ENCODE measurements around the gene PDZK1. TPM values are rescaled to one million over a fixed set of nuclear protein-coding genes. Genes with fewer than 3 reads are reported as not detected.

Gene PDZK1
- total and polyA plus RNA-seq, 2 experiments from 2014 or later, result 0.73 TPM; not detected in 1

DNA sequence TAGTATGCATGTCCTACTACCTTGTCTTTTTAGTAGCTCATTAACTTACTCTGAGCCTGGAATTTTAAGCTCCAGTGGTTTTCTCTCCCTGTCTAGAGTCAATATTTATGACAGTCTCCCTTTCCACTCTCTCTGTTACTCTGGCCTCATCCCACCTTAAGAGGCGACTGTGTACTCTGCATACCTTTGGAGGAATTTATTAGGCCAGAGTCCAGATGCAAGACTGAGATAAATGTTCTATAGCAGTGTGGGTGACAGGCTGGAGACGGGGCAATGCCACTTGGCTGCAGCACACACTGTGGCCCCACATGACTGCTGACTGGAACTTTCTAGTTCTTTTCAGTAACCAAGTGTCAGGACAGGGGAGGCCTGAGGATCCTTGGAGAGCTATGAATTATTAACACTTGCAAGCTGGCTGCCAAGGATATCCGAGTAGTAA, 4.1 kb upstream of the PDZK1 start:
- H3K27ac Mint-ChIP-seq, result no peak overlapping the region
- no peak overlapping the region for H2AFZ ChIP-seq
- H3K27me3 ChIP-seq (ENCODE audit: insufficient read depth), result no peaks in the 10 kb centered on the region
- H3K36me3 Mint-ChIP-seq (ENCODE audit: low read depth), result no peaks in the 10 kb centered on the region
- TF ChIP-seq CREB1 (CRISPR knock-in tag; IDR thresholded peaks at IDR 0.05; ENCODE audit: low read depth), result no peak
- no peak for TF ChIP-seq EZH2 (IDR thresholded peaks at IDR 0.05; ENCODE audit: low read depth, unreplicated experiment)
- TF ChIP-seq ZNF114 (CRISPR knock-in tag; IDR thresholded peaks at IDR 0.05), result no peak
- H3K36me3 ChIP-seq (ENCODE audit: insufficient read depth), result no peaks in the 10 kb centered on the region
- no peak overlapping the region for H3K4me2 ChIP-seq
- no peaks in the 10 kb centered on the region for H3K9me2 ChIP-seq (ENCODE audit: insufficient read depth)
- H3K27me3 Mint-ChIP-seq (ENCODE audit: insufficient read depth, low read depth, poor library complexity), result peaks cover 7% of the 10 kb centered on the region
- no peak overlapping the region for H3K4me3 ChIP-seq
- H3K79me2 ChIP-seq (replicated peaks; ENCODE audit: insufficient read depth), result no peaks in the 10 kb centered on the region
- DNase-seq (ENCODE audit: low spot score) (no peak), ATAC-seq (no peak)
- no peak overlapping the region for H3K27ac ChIP-seq (ENCODE audit: low read depth)
- H4K20me1 ChIP-seq (replicated peaks; ENCODE audit: insufficient read depth), result no peaks in the 10 kb centered on the region
- no peaks in the 10 kb centered on the region for H3K4me1 ChIP-seq (ENCODE audit: insufficient read depth)
- H3K4me3 Mint-ChIP-seq, result no peak overlapping the region
- H3F3A ChIP-seq (replicated peaks; ENCODE audit: low read depth), result no peaks in the 10 kb centered on the region
- peaks cover 17% of the 10 kb centered on the region for H3K4me1 Mint-ChIP-seq
- H3K9me3 Mint-ChIP-seq, result no peaks in the 10 kb centered on the region

DNA sequence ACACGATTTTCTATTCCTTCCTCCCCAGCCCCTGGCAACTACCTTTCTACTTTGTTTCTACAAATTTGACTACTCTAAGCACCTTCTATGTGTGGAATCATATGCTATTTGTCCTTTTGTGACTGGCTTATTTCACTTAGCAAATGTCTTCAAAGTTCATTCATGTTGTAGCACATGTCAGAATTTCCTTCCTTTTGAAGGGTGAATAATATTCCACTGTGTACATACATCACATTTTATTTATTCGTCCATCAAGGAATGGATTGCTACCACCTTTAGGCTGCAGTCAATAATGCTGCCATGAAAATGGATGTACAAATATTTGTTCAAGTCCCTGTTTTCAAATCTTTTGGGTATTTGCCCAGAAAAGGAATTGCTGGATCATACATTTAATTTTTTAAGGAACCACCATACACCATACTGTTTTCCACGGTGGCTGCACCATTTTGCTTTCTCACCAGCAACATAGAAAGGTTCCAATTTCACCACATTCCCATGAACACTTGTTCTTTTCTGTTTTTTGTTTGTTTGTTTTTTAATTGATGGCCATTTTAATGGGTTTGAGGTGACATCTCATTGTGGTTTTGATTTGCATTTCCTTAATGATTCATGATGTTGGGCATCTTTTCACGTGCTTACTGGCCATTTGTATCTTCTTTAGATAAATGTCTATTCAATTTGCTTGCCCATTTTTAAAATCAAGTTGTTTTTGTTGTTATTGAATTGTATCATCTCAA, 3.3 kb upstream of the PDZK1 start:
- H2AFZ ChIP-seq, result no peak overlapping the region
- Mint-ChIP-seq H3K4me3 (no peak overlapping the region), H3K27ac (no peak overlapping the region), H3K27me3 (ENCODE audit: insufficient read depth, low read depth, poor library complexity) (peaks cover 7% of the 10 kb centered on the region), H3K4me1 (peaks cover 17% of the 10 kb centered on the region), H3K36me3 (ENCODE audit: low read depth) (no peaks in the 10 kb centered on the region), H3K9me3 (no peaks in the 10 kb centered on the region)
- no peak overlapping the region for H3K4me3 ChIP-seq
- H3K4me1 ChIP-seq (ENCODE audit: insufficient read depth), result no peaks in the 10 kb centered on the region
- H4K20me1 ChIP-seq (replicated peaks; ENCODE audit: insufficient read depth), result no peaks in the 10 kb centered on the region
- H3F3A ChIP-seq (replicated peaks; ENCODE audit: low read depth), result no peaks in the 10 kb centered on the region
- H3K4me2 ChIP-seq, result no peak overlapping the region
- H3K27ac ChIP-seq (ENCODE audit: low read depth), result no peak overlapping the region
- no peaks in the 10 kb centered on the region for H3K9me2 ChIP-seq (ENCODE audit: insufficient read depth)
- no peaks in the 10 kb centered on the region for H3K27me3 ChIP-seq (ENCODE audit: insufficient read depth)
- DNase-seq (ENCODE audit: low spot score) (no peak), ATAC-seq (no peak)
- no peaks in the 10 kb centered on the region for H3K36me3 ChIP-seq (ENCODE audit: insufficient read depth)
- H3K79me2 ChIP-seq (replicated peaks; ENCODE audit: insufficient read depth), result no peaks in the 10 kb centered on the region
- TF ChIP-seq ZNF331 (CRISPR knock-in tag; IDR thresholded peaks at IDR 0.05; ENCODE audit: low read depth) (no peak), ETS1 (IDR thresholded peaks at IDR 0.05) (no peak), CREB1 (CRISPR knock-in tag; IDR thresholded peaks at IDR 0.05; ENCODE audit: low read depth) (no peak), JUNB (IDR thresholded peaks at IDR 0.05; ENCODE audit: unreplicated experiment) (no peak), EZH2 (IDR thresholded peaks at IDR 0.05; ENCODE audit: low read depth, unreplicated experiment) (no peak), NANOG (IDR thresholded peaks at IDR 0.05; ENCODE audit: borderline replicate concordance) (no peak), REST (IDR thresholded peaks at IDR 0.05; ENCODE audit: unreplicated experiment) (no peak), STAT1 (IDR thresholded peaks at IDR 0.05; ENCODE audit: unreplicated experiment) (no peak), POLR2AphosphoS5 (IDR thresholded peaks at IDR 0.05; ENCODE audit: low read depth) (no peak), EZH2phosphoT487 (IDR thresholded peaks at IDR 0.05; ENCODE audit: unreplicated experiment) (no peak)
- TF ChIP-seq, protein P1, sequence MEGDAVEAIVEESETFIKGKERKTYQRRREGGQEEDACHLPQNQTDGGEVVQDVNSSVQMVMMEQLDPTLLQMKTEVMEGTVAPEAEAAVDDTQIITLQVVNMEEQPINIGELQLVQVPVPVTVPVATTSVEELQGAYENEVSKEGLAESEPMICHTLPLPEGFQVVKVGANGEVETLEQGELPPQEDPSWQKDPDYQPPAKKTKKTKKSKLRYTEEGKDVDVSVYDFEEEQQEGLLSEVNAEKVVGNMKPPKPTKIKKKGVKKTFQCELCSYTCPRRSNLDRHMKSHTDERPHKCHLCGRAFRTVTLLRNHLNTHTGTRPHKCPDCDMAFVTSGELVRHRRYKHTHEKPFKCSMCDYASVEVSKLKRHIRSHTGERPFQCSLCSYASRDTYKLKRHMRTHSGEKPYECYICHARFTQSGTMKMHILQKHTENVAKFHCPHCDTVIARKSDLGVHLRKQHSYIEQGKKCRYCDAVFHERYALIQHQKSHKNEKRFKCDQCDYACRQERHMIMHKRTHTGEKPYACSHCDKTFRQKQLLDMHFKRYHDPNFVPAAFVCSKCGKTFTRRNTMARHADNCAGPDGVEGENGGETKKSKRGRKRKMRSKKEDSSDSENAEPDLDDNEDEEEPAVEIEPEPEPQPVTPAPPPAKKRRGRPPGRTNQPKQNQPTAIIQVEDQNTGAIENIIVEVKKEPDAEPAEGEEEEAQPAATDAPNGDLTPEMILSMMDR (conservative IDR thresholded peaks at IDR 0.05; ENCODE audit: low read depth in 2 of 2), result no peak
